Activated T-cell treated with anti-CD3 and anti-CD28 coated beads, Interleukin-2, amount 50 U/mL, for 4 hours (primary cell): Measurements from ENCODE around the gene ZNF213. TPM values are rescaled to one million over a fixed set of nuclear protein-coding genes. Genes with fewer than 3 reads are reported as not detected.

Experiments used
- ATAC-seq, 2 donors: fragments of 200-7000 bp; cut with Tn5 transposase; one replicate each; pipeline ENCODE4 v1.10.0; 2021
- DNase-seq: peaks from one replicate; pipeline ENCODE4 v3.0.0-alpha.2; 2020
- H3K27me3 Mint-ChIP-seq: one replicate; pipeline ENCODE4 v1.8.0; 2021; ENCODE audit warnings: low read depth, mixed read lengths
- H3K36me3 Mint-ChIP-seq: one replicate; pipeline ENCODE4 v1.8.0; 2022; ENCODE audit warnings: mixed read lengths; ENCODE audit not compliant: insufficient read depth
- H3K4me1 Mint-ChIP-seq: one replicate; pipeline ENCODE4 v1.8.0; 2021; ENCODE audit warnings: low read depth, mixed read lengths
- H3K4me3 Mint-ChIP-seq: one replicate; pipeline ENCODE4 v1.8.0; 2021; ENCODE audit warnings: mild to moderate bottlenecking, moderate library complexity, mixed read lengths
- H3K9me3 Mint-ChIP-seq: one replicate; pipeline ENCODE4 v1.8.0; 2021; ENCODE audit warnings: mixed read lengths
- total RNA-seq, 3 donors: library from RNA; stranded (reverse); gene quantifications; one replicate each; pipeline ENCODE4 v1.2.1, GENCODE V29; 2021

ZNF213 gene
- total RNA-seq, 3 donors from 2014 or later = 9.8 to 12.0 (median 9.9) TPM

- Mint-ChIP-seq H3K27me3 (peaks cover 7% of the 10 kb centered on the region), H3K4me3 (no peak overlapping the region), H3K9me3 (no peaks in the 10 kb centered on the region), H3K4me1 (no peaks in the 10 kb centered on the region), H3K36me3 (peaks cover 4% of the 10 kb centered on the region)
- DNase-seq = no peak
- ATAC-seq = no peak
Observed at GRCh38 chr16:3115003-3115402, 19.8 kb upstream of the ZNF213 start.

- DNase-seq (no peak), ATAC-seq (no peak)
- Mint-ChIP-seq H3K9me3 (no peaks in the 10 kb centered on the region), H3K27me3 (peaks cover 7% of the 10 kb centered on the region), H3K36me3 (peaks cover 4% of the 10 kb centered on the region), H3K4me3 (no peak overlapping the region), H3K4me1 (no peaks in the 10 kb centered on the region)
Observed at GRCh38 chr16:3115561-3115960, 19.3 kb upstream of the ZNF213 start.

- Mint-ChIP-seq H3K27me3 (peaks cover 2% of the 10 kb centered on the region), H3K36me3 (peaks cover 4% of the 10 kb centered on the region), H3K4me3 (no peak overlapping the region), H3K9me3 (no peaks in the 10 kb centered on the region), H3K4me1 (no peaks in the 10 kb centered on the region)
- ATAC-seq = no peak
- no peak for DNase-seq
Observed at GRCh38 chr16:3118204-3118790, 16.5 kb upstream of the ZNF213 start.

- ATAC-seq (no peak), DNase-seq (no peak)
- Mint-ChIP-seq H3K27me3 (no peaks in the 10 kb centered on the region), H3K4me1 (peaks cover 5% of the 10 kb centered on the region), H3K4me3 (no peak overlapping the region), H3K36me3 (peaks cover 4% of the 10 kb centered on the region), H3K9me3 (no peaks in the 10 kb centered on the region)
Observed at GRCh38 chr16:3118846-3119245, 16.0 kb upstream of the ZNF213 start.

GRCh38 chr16:3119286-3119685 lies 15.5 kb upstream of the ZNF213 start:
- Mint-ChIP-seq H3K36me3 (peaks cover 4% of the 10 kb centered on the region), H3K4me3 (no peak overlapping the region), H3K27me3 (no peaks in the 10 kb centered on the region), H3K4me1 (peaks cover 5% of the 10 kb centered on the region), H3K9me3 (no peaks in the 10 kb centered on the region)
- DNase-seq (no peak), ATAC-seq (no peak)

- H3K4me1 Mint-ChIP-seq = peaks cover 9% of the 10 kb centered on the region
- ATAC-seq (no peak), DNase-seq (no peak)
- no peak overlapping the region for H3K4me3 Mint-ChIP-seq
- no peaks in the 10 kb centered on the region for H3K27me3 Mint-ChIP-seq
- H3K36me3 Mint-ChIP-seq = no peaks in the 10 kb centered on the region
- no peaks in the 10 kb centered on the region for H3K9me3 Mint-ChIP-seq
Observed at GRCh38 chr16:3119701-3120408, 15.0 kb upstream of the ZNF213 start.

- ATAC-seq (no peak), DNase-seq (no peak)
- H3K27me3 Mint-ChIP-seq = no peaks in the 10 kb centered on the region
Observed at GRCh38 chr16:3120435-3120834, 14.4 kb upstream of the ZNF213 start.

GRCh38 chr16:3121851-3122467 lies 12.9 kb upstream of the ZNF213 start:
- DNase-seq (no peak), ATAC-seq (no peak)
- no peaks in the 10 kb centered on the region for H3K36me3 Mint-ChIP-seq
- H3K4me1 Mint-ChIP-seq = peaks cover 24% of the 10 kb centered on the region
- H3K4me3 Mint-ChIP-seq = no peak overlapping the region
- no peaks in the 10 kb centered on the region for H3K27me3 Mint-ChIP-seq
- H3K9me3 Mint-ChIP-seq = no peaks in the 10 kb centered on the region

More at GRCh38 chr16:3120435-3120834, 14.4 kb upstream of the ZNF213 start:
- H3K4me1 Mint-ChIP-seq = peaks cover 15% of the 10 kb centered on the region
- H3K4me3 Mint-ChIP-seq = no peak overlapping the region
- no peaks in the 10 kb centered on the region for H3K36me3 Mint-ChIP-seq
- no peaks in the 10 kb centered on the region for H3K9me3 Mint-ChIP-seq

GRCh38 chr16:3122926-3123570 lies 11.8 kb upstream of the ZNF213 start:
- ATAC-seq = no peak
- peaks cover 31% of the 10 kb centered on the region for H3K4me1 Mint-ChIP-seq

GRCh38 chr16:3123986-3124886 lies 10.6 kb upstream of the ZNF213 start:
- Mint-ChIP-seq H3K27me3 (no peaks in the 10 kb centered on the region), H3K36me3 (no peaks in the 10 kb centered on the region), H3K4me3 (peak overlapping the region; percentile 95), H3K9me3 (no peaks in the 10 kb centered on the region), H3K4me1 (peaks cover 40% of the 10 kb centered on the region)
- ATAC-seq (peak; percentile 91 to 93), DNase-seq (peak; percentile 95)

More at GRCh38 chr16:3122926-3123570, 11.8 kb upstream of the ZNF213 start:
- Mint-ChIP-seq H3K27me3 (no peaks in the 10 kb centered on the region), H3K36me3 (no peaks in the 10 kb centered on the region), H3K4me3 (peak overlapping the region; percentile 95), H3K9me3 (no peaks in the 10 kb centered on the region)
- DNase-seq = no peak

GRCh38 chr16:3127745-3128144 lies 7.1 kb upstream of the ZNF213 start:
- H3K27me3 Mint-ChIP-seq = no peaks in the 10 kb centered on the region
- DNase-seq (no peak), ATAC-seq (no peak)
- peaks cover 5% of the 10 kb centered on the region for H3K36me3 Mint-ChIP-seq
- H3K4me3 Mint-ChIP-seq = no peak overlapping the region
- peaks cover 52% of the 10 kb centered on the region for H3K4me1 Mint-ChIP-seq
- no peaks in the 10 kb centered on the region for H3K9me3 Mint-ChIP-seq

GRCh38 chr16:3129137-3130131 lies 5.4 kb upstream of the ZNF213 start:
- H3K4me3 Mint-ChIP-seq = peak overlapping the region; percentile 90
- H3K27me3 Mint-ChIP-seq = no peaks in the 10 kb centered on the region
- no peaks in the 10 kb centered on the region for H3K9me3 Mint-ChIP-seq
- DNase-seq (peak; percentile 70), ATAC-seq (peak; percentile 69 to 70)
- H3K4me1 Mint-ChIP-seq = peaks cover 54% of the 10 kb centered on the region
- peaks cover 8% of the 10 kb centered on the region for H3K36me3 Mint-ChIP-seq
